Neural progenitor cell (in vitro differentiated cells): ENCODE measurements around the gene SVOP. TPM values are rescaled to one million over a fixed set of nuclear protein-coding genes. Genes with fewer than 3 reads are reported as not detected.
A peak's percentile ranks its signal among the peaks of the same experiment; 100 is the strongest.

Source experiments
- DNase-seq: peaks from one replicate; pipeline ENCODE4 v3.0.0-alpha.2; 2016; ENCODE audit warnings: low spot score
- H2AFZ ChIP-seq: fragments of 200-600 bp; sonication (generic); replicated peaks from 2 replicates; pipeline ENCODE4 v1.6.1; 2016; ENCODE audit warnings: antibody characterized with exemption
- H3F3A ChIP-seq: fragments of 200-600 bp; sonication (generic); 2 replicates; pipeline ENCODE4 v1.6.1; 2016; ENCODE audit warnings: antibody characterized with exemption, low read depth
- H3K27ac ChIP-seq: fragments of 200-600 bp; sonication (generic); 2 replicates; pipeline ENCODE4 v1.5.1; 2016; ENCODE audit warnings: mild to moderate bottlenecking
- H3K27me3 ChIP-seq: fragments of 200-600 bp; sonication (generic); 2 replicates; pipeline ENCODE4 v1.6.1; 2016; ENCODE audit warnings: mild to moderate bottlenecking, moderate library complexity
- H3K36me3 ChIP-seq: fragments of 200-600 bp; sonication (generic); 2 replicates; pipeline ENCODE4 v1.5.1; 2016
- H3K4me1 ChIP-seq: fragments of 200-600 bp; sonication (generic); 2 replicates; pipeline ENCODE4 v1.6.1; 2016; ENCODE audit warnings: mixed run types
- H3K4me2 ChIP-seq: fragments of 200-600 bp; sonication (generic); 2 replicates; pipeline ENCODE4 v1.6.1; 2016
- H3K4me3 ChIP-seq: fragments of 200-600 bp; sonication (generic); 2 replicates; pipeline ENCODE4 v1.5.1; 2016
- H3K79me2 ChIP-seq: fragments of 200-600 bp; sonication (generic); 2 replicates; pipeline ENCODE4 v1.6.1; 2016; ENCODE audit warnings: low read depth
- H3K9ac ChIP-seq: fragments of 200-600 bp; sonication (generic); 2 replicates; pipeline ENCODE4 v1.6.1; 2016
- H3K9me3 ChIP-seq: fragments of 200-600 bp; sonication (generic); 2 replicates; pipeline ENCODE4 v1.5.1; 2016; ENCODE audit warnings: low read depth
- H4K20me1 ChIP-seq: fragments of 200-600 bp; sonication (generic); 2 replicates; pipeline ENCODE4 v1.6.1; 2016; ENCODE audit warnings: low read depth
- H3K27ac Mint-ChIP-seq: 3 replicates; pipeline ENCODE4 v1.8.0; 2021; ENCODE audit warnings: mixed read lengths
- H3K27me3 Mint-ChIP-seq: 2 replicates; pipeline ENCODE4 v1.8.0; 2022; ENCODE audit warnings: low read depth, mild to moderate bottlenecking, inconsistent platforms, moderate library complexity, mixed read lengths; ENCODE audit not compliant: insufficient read depth
- H3K36me3 Mint-ChIP-seq: 3 replicates; pipeline ENCODE4 v1.8.0; 2021; ENCODE audit warnings: mixed read lengths
- H3K4me1 Mint-ChIP-seq: 3 replicates; pipeline ENCODE4 v1.8.0; 2021; ENCODE audit warnings: mixed read lengths
- H3K4me3 Mint-ChIP-seq: 3 replicates; pipeline ENCODE4 v1.8.0; 2021; ENCODE audit warnings: mild to moderate bottlenecking, moderate library complexity, mixed read lengths
- H3K9me3 Mint-ChIP-seq: 3 replicates; pipeline ENCODE4 v1.8.0; 2020; ENCODE audit warnings: mixed read lengths
- EZH2 ChIP-seq: fragments of 200-600 bp; sonication (generic); IDR thresholded peaks from 2 replicates; pipeline ENCODE4 v1.6.1; 2017; ENCODE audit warnings: antibody characterized with exemption, mild to moderate bottlenecking, moderate library complexity
- EZH2phosphoT487 ChIP-seq: fragments of 200-600 bp; sonication (generic); IDR thresholded peaks from 2 replicates; pipeline ENCODE4 v1.6.1; 2017; ENCODE audit warnings: antibody characterized with exemption
- total RNA-seq: library from RNA; depleted of rRNA; stranded (reverse); fragments of >200 nt; gene quantifications from 2 replicates; pipeline ENCODE4 v1.2.3, GENCODE V29; 2015; ENCODE audit warnings: low replicate concordance
- TF ChIP-seq, protein P1 (sequence below): fragments of 200-600 bp; sonication (generic); IDR thresholded peaks from 2 replicates; pipeline ENCODE4 v1.5.1; 2017; ENCODE audit warnings: antibody characterized with exemption, mild to moderate bottlenecking

Gene SVOP
- total RNA-seq, 1 donor from 2014 or later = not detected

DNA sequence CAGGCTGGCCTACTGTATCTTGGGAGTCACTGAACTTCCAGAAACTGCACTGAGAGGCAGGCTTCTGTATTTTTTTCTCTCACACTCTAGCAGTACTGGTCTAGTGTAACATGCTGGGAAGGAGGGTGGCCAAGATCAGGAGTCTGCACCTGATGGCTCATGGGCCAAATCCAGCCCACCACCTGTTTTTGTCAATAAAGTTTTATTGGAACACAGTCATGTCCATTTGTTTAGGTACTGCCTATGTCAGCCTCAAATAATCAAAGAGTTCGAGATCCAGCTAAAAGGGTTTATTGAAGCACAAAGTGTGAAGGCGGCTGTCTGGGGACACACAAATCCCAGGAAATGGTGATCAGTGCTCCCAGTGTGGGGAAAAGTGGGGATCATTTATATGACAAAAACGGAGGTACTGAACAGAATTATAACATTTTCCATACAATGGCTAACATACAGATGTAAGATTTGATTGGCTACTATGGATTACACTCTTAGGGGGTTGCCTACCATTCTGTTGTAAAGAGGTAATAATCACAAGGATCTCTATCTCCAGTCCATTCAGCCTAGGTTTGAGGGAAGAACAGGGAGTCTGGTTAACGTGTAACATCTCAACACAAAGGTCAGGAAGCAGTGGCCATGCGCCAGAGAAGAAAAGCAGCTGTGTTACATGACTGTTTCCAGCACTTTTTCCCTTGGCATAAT, 44.4 kb upstream of the SVOP start:
- Histone ChIP-seq H4K20me1 (peaks cover 10% of the 10 kb centered on the region), H3K36me3 (peaks cover 6% of the 10 kb centered on the region), H3K4me2 (no peak overlapping the region), H2AFZ (no peak overlapping the region), H3K4me1 (peaks cover 11% of the 10 kb centered on the region), H3F3A (peaks cover 19% of the 10 kb centered on the region), H3K27me3 (no peaks in the 10 kb centered on the region), H3K27ac (no peak overlapping the region), H3K9me3 (no peaks in the 10 kb centered on the region), H3K9ac (no peak overlapping the region), H3K79me2 (no peaks in the 10 kb centered on the region), H3K4me3 (no peak overlapping the region)
- no peak for TF ChIP-seq EZH2phosphoT487
- TF ChIP-seq, protein P1, sequence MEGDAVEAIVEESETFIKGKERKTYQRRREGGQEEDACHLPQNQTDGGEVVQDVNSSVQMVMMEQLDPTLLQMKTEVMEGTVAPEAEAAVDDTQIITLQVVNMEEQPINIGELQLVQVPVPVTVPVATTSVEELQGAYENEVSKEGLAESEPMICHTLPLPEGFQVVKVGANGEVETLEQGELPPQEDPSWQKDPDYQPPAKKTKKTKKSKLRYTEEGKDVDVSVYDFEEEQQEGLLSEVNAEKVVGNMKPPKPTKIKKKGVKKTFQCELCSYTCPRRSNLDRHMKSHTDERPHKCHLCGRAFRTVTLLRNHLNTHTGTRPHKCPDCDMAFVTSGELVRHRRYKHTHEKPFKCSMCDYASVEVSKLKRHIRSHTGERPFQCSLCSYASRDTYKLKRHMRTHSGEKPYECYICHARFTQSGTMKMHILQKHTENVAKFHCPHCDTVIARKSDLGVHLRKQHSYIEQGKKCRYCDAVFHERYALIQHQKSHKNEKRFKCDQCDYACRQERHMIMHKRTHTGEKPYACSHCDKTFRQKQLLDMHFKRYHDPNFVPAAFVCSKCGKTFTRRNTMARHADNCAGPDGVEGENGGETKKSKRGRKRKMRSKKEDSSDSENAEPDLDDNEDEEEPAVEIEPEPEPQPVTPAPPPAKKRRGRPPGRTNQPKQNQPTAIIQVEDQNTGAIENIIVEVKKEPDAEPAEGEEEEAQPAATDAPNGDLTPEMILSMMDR = no peak
- TF ChIP-seq EZH2 = no peak
- H3K9me3 Mint-ChIP-seq = no peaks in the 10 kb centered on the region
- H3K27me3 Mint-ChIP-seq = no peaks in the 10 kb centered on the region
- DNase-seq = no peak
- peaks cover 23% of the 10 kb centered on the region for H3K36me3 Mint-ChIP-seq
- no peak overlapping the region for H3K4me3 Mint-ChIP-seq
- peaks cover 13% of the 10 kb centered on the region for H3K4me1 Mint-ChIP-seq
- H3K27ac Mint-ChIP-seq = peak overlapping the region; percentile 43

DNA sequence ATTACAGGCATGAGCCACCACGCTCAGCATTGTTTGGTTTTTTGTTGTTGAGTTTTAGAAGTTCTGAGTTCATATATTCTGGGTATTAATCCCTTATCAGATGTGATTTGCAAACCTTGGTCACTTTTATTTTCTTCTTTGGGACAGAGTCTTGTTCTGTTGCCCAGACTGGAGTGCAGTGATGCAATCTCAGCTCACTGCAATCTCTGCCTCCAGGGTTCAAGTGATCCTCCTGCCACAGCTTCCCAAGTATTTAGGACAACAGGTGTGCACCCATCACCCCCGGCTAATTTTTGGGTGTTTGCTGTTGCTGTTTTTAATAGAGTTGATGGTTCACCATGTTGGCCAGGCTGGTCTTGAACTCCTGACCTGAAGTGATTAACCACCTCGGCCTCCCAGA, 43.3 kb upstream of the SVOP start:
- Histone ChIP-seq H3K4me1 (no peaks in the 10 kb centered on the region), H3F3A (peaks cover 7% of the 10 kb centered on the region), H3K27ac (no peak overlapping the region), H3K4me3 (no peak overlapping the region), H3K9ac (no peak overlapping the region), H3K4me2 (no peak overlapping the region), H2AFZ (no peak overlapping the region), H3K27me3 (no peaks in the 10 kb centered on the region), H4K20me1 (no peaks in the 10 kb centered on the region), H3K36me3 (peaks cover 6% of the 10 kb centered on the region), H3K79me2 (no peaks in the 10 kb centered on the region), H3K9me3 (no peaks in the 10 kb centered on the region)
- TF ChIP-seq EZH2 (no peak), EZH2phosphoT487 (no peak)
- TF ChIP-seq, protein P1 = no peak
- H3K9me3 Mint-ChIP-seq = no peaks in the 10 kb centered on the region
- no peaks in the 10 kb centered on the region for H3K27me3 Mint-ChIP-seq
- peaks cover 1% of the 10 kb centered on the region for H3K4me1 Mint-ChIP-seq
- no peak overlapping the region for H3K4me3 Mint-ChIP-seq
- H3K36me3 Mint-ChIP-seq = peaks cover 20% of the 10 kb centered on the region
- H3K27ac Mint-ChIP-seq = no peak overlapping the region
- DNase-seq = no peak

DNA sequence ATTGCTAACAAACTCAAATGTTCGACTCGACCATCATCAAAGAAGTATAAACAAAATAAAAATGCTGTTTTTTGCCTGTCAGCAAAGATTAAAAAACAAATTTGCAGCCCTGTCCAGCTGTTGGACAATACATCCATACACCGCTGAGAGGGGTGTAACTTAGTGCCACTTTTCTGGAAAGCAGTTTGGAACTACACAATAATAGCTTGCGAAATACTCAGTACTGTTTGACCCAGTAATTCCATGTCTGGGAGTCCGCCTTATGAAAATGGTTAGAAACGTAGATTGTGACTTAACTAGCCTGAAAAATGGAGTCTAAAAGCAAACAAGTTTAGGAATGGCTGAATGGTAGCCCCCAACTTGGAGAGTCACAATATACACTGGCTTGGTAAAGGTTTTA, 37.9 kb upstream of the SVOP start:
- H3K36me3 ChIP-seq = peaks cover 6% of the 10 kb centered on the region
- H3K27ac ChIP-seq = no peak overlapping the region
- no peaks in the 10 kb centered on the region for H3F3A ChIP-seq
- TF ChIP-seq EZH2 (no peak), EZH2phosphoT487 (no peak)
- TF ChIP-seq, protein P1 = no peak
- H3K27me3 Mint-ChIP-seq = no peaks in the 10 kb centered on the region
- peaks cover 4% of the 10 kb centered on the region for H3K4me1 Mint-ChIP-seq
- no peak overlapping the region for H3K4me3 ChIP-seq
- H3K4me3 Mint-ChIP-seq = no peak overlapping the region
- H3K36me3 Mint-ChIP-seq = peaks cover 4% of the 10 kb centered on the region
- H3K9me3 Mint-ChIP-seq = no peaks in the 10 kb centered on the region
- peaks cover under 1% of the 10 kb centered on the region for H3K79me2 ChIP-seq
- no peak for DNase-seq
- no peaks in the 10 kb centered on the region for H3K27me3 ChIP-seq
- H3K4me1 ChIP-seq = peaks cover 1% of the 10 kb centered on the region
- no peaks in the 10 kb centered on the region for H3K9me3 ChIP-seq
- H3K4me2 ChIP-seq = no peak overlapping the region
- H3K27ac Mint-ChIP-seq = no peak overlapping the region
- no peak overlapping the region for H2AFZ ChIP-seq
- H3K9ac ChIP-seq = no peak overlapping the region
- H4K20me1 ChIP-seq = no peaks in the 10 kb centered on the region
